NOMO-1 treated with DMSO at 0.1 percent for 48 hours (cell line): Measurements from ENCODE around the gene PSTPIP2.
A peak's percentile ranks its signal among the peaks of the same experiment; 100 is the strongest.
"Not testable (repeated sequence)": the region's sequence is repeated elsewhere in the genome, so short reads cannot be mapped to it uniquely, and the experiment has no call there.

ENCODE experiments used
- DNase-seq: peaks from one replicate; lab custom pipeline; 2025; ENCODE audit not compliant: unreplicated experiment; lab: John Stamatoyannopoulos, UW

The PSTPIP2 gene

DNA sequence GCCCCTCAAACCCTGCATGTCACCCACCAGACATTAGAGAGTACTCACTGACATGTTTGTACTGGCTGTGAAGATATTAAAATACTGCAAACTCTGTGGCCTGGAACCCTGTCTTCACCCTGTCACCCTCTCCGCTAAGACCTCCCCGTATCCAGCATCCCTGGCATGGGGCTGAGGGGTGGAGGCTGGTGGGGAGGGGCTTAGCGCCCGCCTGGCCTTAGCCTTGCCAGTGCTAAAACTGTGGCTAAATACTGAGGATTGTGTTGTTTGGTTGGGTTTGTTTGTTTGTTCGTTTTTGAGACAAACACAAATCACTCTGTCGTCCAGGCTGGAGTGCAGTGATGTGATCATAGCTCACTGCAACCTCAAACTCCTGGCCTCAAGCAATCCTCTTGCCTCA lies 1.8 kb downstream of the PSTPIP2 start:
- DNase-seq = no peak

DNA sequence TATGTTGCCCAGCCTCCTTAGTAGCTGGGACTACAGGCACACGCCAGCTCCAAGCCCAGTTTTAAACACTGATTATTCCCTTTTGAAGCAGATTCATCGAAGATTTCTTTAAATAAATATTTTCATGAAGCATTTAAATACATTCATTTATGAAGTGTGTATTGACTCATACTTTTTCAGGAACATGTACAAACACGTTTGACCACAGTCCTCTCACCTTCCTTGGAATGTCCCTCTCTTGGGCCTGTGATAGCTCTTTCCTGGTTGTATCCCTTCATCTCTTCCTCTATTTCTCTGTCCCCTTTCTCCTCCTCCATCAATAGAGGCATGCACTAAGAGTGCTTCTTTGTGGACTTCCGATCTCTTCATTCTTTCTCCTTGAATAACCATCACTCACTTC lies 2.5 kb downstream of the PSTPIP2 start:
- no peak for DNase-seq

DNA sequence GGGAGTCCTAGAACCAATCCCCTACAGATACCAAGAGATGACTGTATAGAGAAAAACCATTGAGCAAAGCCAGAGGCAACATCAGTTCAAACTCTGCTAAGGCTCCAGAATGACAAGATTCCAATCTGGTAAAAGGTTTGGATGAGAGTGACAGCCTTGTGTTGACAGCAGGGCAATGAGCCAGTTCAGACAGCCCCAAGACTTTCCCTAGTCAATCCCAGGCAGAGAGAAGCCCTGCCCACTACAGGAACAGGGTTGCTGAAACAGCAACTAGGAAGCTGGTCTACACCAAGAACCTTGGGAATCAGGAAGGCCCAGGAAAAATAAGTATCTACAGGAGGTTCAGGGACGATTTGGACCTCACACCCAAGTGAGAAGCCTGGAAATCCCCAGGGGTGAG lies 3.3 kb downstream of the PSTPIP2 start:
- no peak for DNase-seq

DNA sequence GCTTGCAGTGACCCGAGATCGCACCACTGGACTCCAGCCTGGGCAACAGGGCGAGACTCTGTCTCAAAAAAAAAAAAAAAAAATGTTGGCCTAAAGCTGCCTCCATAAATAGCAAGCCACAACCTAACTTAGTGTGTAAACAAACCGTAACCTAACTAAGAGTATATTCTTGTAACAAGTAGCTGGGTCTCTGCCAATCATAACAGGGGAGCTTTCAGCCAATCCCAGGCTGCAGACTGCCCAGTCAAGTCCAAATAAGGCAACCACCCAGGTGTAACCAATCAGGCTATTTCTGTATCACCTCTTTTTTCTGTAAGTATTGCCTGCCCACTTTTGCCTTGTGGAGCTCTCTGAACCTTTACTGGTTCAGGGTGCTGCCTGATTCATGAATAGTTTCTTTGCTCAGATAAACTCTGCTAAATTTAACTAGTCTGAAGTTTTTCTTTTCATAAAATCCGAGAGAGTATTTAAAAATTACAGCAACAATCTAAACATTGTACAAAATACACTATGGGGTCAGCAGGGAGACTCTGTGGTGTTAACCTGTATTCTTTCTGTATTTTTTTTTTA lies 4.5 kb downstream of the PSTPIP2 start:
- DNase-seq = no peak

DNA sequence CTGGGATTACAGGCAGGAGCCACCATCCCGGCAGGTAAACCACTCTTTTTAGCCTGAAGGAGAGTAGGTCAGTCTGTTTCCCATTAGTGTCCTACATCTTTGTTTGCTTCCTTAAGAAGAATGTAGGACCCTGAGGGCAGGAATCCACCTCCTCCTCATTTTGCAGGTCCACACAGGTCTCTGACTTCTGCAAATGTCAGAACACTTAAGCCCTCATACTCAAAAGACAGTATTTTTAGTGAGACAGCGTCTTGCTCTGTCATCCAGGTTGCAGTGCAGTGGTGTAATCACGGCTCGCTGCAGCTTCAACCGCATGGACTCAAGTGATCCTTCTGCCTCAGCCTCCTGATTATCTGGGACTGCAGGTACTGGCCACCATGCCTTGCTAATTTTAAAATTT lies 9.3 kb downstream of the PSTPIP2 start:
- DNase-seq = no peak

DNA sequence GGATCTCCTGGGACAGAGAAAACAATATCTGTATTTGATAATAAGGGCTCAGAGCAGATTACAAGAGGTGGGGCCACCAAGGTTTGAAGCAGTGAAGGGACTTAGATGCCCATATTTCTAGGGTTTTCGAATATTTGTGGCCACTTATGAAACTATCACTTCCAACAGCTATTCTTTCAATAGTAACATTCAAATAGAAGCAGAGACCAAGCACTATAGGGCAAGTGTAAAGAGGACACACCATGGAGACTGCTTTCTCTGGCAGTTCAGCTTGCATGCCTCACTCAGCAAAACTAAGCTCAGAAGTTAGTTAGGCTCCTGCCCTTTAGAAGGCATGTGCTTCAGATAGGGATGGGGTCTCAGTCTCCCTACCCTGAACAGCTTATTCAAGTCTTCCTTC lies 10.3 kb downstream of the PSTPIP2 start:
- no peak for DNase-seq

DNA sequence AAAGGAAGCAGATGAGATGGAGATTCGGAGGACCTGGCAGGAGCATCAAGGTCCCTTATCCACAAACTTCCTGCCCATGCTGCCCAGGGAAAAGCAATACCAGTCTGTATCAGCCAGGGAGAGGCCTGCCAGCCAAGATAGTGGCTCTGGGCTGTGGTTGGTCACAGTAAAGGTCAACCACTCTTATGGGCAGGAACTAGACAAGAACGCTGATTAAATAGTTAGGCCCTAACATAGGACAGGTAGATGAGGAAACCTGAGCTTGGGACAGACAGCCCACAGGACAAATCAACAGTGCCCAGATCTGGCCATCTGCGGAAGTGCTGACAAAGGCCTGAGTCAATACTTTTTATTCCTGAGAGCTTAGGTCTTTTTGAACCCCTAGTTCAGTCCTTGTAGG lies 10.7 kb downstream of the PSTPIP2 start:
- DNase-seq = no peak

DNA sequence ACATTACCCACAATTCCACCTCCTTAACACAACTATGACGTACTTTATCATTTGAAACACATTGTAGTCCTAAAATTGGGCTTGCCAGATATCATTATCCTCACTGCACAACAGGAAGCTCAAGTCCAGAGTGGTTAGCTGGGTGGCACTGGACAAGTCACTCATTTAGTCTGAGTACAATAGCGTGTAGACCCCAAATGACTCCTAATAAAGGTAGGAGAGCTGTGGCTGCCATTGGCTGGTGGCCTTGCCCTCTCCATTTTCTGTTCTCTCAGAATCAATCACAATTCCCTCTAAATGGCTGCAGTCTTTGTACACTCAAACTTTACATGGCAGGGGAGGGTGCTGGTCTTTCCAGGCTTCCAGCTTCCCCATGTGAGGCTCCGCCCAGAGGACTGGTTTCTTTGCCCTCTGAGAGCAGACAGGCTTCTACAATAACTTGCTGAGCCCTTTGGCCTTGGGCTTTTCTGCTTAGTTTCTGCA lies 11.7 kb downstream of the PSTPIP2 start:
- DNase-seq = no peak

DNA sequence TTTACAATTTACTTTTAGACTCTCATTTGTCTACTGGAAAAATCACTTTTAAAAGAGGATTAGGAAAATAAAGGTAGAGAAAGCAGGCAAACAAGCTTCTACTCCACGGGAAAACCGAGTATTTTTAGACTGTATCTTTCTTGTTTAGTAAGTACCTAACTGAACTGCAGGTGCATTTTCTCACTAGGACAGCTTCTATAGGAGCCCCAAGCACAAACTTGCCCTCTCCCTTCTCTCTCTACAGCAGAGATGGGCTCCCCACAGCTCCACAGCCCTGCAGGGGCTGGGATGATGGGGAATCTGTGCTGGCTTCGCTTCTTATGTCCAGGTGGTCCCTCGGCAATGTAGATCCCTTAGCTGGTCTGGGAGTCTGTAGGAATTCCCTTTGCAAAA lies 16.2 kb downstream of the PSTPIP2 start:
- no peak for DNase-seq

DNA sequence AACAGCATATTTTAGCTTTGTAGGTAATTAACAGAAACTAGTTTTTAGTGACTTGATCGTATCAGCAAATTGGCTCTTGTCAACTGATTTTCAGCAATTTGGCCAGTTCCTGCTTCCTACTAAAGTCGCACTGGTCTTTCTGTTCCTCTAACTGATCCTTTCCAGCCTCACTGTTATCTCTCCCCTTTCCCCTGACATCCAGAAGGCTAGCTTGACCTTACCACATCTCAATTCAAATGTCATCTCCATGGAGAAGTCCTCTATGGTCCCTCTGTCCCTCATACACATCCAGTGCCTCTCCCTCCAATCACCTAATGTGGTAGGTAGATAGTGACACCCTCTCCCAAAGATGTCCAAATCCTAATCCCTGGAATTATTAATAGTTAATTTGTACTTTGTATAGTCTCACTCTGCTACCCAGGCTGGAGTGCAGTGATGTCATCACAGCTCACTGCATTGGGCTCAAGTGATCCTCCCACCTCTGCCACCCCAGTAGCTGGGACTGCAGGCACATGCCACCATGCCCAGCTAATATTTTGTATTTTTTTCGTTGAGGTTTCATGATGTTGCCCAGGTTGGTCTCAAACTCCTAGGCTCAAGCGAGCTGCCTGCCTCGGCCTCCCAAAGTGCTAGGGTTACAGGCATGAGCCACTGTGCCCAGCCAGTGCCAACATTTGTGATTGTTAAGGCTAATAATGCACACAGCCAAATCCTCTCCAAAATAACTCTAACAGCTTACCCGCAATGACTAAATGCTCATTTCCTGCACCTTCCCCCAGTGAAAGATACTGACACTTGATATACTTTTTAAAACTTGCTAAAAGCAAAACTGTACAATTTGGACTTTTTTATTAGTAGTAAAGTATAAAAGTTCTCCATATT lies 16.9 kb downstream of the PSTPIP2 start:
- DNase-seq = peak; percentile 21

DNA sequence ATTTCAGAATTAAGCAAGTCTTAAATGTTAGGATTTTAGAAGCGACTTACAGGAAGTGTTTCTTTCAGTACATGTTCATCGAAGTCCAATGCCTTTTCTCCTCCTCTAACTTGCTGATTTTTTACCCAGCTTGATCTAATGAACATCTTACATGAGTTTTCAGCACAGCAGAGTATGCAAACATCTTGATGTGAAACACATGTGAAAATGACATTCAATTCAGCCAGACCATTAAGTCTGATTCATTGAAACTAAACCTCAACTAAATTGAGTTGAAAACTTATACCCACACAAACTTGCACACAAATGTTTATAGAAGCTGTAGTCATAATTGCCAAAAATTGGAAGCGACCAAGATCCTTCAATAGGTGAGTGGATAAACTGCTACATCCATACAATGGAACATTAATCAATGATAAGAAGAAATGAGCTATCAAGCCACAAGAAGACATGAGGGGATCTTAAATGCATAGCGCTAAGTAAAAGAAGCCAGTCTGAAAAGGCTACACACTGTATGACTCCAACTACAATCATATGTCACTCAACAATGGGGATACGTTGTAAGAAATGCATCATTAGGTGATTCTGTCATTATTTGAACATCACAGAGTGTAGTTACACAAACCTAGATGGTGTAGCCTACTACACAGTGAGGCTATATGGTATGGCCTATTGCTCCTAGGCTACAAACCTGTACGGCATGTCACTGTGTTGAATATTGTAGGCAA lies 18.5 kb downstream of the PSTPIP2 start:
- DNase-seq = no peak

DNA sequence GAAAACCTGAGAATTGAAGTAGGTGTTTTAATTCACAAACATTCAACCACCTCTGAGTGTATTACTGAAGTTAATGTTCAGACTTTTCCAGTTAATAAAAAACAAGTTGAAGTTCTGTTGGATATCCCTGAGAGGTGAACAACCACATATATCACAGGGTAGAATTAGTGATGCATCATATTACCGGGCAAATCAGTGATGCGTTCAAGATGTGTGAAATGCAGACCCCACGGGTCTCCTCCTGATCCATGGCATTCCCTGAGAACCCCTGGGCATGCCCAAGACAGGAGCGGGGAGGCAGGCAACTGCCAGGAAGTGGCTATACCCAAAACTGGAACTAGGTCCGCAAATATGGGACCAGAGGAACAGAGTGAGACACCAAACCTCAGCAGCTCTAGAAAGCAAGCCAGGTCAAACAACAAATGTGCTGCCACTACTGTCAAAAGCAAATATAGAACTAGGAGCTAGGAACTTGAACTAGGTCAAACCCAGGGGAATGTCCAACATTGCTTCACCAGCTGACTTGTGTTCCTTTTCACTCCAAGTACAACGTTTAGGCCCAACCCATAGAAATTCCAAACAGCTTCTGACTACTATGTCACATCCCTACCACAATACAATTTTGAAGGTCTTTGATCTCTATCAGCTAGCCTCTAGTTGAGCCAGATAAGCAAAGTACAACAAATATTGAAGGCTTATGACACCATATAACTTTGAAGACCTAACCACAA lies 20.2 kb downstream of the PSTPIP2 start:
- no peak for DNase-seq

DNA sequence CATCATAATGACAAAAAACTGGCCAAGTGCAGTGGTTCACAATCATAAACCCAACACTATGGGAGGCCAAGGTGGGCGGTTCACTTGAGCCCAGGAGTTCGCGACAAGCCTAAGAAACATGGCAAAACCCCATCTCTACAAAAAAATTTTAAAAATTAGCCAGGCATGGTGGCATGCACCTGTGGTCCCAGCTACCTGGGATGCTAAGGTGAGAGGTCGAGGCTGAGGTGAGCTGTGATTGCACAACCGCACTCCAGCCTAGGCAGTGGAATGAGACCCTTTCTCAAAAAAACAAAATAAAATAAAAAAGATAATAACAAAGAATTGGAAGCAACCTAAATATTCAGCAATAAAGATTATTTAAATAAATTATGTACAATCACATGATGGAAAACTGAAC lies 21.8 kb downstream of the PSTPIP2 start:
- DNase-seq = no peak

DNA sequence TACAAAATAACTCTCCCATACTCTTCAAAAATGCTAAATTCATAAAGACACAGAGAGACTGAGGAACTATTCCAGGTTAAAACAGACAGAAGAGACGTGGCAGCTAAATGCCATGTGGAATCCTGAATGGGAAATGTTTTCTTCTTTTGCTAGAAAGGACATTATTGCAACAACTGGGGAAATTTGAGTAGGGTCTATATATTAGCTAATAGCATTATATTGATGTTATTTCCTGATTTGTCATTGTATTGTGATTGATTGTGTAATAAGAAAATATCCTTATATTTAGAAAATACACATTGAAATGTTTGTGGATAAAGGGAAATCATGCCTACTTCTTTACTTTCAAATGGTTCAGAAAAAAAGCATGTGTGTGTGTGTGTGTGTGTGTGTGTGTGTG lies 23.4 kb downstream of the PSTPIP2 start:
- no peak for DNase-seq

DNA sequence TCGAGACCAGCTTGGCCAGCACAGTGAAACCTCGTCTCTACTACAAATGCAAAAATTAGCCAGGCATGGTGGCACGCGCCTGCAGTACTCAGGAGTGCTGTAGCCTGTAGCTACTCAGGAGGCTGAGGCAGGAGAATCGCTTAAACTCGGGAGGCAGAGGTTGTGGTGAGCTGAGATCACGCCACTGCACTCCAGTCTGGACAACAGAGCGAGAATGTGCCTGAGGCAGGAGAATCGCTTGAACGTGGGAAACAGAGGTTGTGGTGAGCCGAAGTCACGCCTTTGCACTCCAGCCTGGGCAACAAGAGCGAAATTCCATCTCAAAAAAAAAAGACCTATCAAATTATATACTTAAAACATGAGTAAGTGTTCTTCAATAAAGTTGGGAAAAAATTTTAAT lies 24.7 kb downstream of the PSTPIP2 start:
- DNase-seq = not testable (repeated sequence)

DNA sequence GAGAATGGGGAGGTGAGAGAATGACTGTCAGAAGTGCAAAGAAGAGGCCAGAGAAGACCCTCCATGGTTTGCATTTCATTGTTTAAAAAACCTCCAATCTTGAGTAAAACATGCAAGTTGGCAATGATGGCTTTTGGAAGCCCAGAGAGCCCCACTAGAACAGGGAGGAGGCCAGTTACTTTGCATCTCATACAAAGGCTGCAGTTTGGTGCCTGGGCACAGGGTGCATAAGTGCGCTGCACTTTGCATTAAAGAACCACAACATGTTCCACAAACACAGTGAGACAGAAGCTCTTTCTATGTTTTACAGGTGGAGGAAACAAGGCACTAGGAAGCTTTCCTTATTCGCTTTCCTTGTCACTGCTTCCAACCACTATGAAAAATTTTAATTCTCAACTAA lies 25.4 kb downstream of the PSTPIP2 start:
- DNase-seq = no peak

DNA sequence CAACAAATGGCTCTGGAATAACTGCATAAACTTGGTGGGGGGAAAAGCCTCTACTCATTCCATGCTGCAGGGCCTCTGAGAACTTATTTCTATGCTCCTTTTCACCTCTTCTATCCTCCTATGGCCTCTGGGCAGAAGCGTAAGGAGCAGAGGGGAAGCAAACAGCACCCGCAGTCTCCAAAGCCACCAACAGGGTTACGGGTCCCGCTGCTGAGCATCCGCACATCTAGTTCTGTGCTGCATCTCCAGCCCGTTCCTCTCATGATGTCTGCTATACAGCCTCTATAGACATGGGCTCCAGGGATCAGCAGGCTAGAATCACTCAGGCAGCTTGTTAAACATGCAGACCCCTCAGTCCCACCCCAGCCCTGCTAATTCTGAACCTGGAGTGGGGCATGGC lies 25.9 kb downstream of the PSTPIP2 start:
- no peak for DNase-seq

DNA sequence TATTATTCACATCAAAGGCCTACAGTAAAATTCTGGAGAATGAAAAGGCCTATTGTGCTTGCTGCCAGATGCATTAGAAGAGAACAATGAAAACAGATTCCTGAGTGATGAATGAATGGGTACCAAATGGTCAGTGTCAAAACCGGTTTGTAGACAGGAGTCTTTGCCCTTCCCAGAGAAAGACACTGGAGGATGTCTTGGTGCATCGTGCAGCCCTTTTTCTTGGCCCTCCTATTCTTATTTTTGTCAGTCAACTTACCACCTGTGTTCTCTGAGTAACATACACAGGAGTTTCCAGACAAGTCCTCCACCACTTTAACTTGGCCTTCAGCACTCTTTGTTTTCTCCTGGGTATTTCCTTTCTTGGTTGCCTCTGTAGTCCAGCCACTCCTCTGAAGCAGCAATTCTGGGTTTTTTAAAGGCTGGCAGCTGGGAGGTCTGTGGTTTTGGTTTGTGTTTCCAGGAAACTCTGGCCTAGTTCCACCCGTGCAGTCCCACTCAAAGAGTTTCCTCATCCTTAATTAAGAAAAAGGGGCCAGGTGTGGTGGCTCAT lies 29.4 kb downstream of the PSTPIP2 start:
- no peak for DNase-seq

DNA sequence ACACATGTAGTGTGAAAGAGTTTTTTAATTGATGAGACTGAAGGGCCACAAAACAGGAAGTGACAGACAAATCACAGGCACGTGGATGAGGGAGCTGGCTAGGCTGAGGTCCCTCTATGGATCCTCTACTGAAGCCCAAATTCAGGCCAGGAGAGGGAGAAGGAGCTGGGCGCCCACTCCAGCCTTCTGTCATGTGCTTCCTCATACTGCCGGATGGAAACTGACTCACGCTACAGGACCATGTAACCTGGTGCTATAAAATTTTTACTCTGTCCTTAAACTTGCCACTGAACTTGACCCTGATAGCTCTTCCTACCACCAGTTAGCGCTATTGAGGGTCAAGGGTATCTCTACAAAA lies 31.3 kb downstream of the PSTPIP2 start:
- DNase-seq = peak; percentile 46

DNA sequence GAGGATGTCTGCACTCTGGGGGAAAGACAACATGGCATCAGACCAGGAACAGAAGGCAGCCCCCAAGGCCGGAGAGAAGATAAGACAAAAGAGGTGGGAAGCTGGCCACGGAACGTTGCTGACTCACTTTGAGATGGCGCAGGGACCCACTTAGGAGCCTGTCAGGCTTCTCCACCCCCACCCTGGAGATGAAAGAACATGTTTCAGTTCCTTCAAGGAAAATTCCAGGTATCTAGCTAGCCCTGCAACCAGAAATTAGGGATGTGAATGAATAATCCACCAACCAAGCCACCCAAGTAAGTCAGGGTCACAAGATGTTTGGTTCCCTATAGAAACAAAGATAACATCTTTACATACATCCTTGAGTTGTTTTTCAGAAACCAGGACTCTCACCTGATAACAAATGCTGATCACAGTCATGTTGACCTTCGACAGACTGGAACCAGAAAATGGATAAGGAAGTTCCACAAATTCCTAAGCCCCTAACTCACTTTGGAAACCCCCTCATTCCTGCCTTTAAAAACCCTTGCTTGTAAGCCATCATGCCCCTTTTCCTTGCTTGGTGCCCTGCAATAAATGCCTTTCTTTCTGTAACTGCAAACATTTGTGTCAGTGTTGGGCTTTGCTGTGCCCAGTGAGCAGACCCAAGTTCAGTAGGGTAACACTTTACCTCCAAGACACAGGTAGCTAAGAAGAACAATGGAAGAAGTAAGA lies 31.9 kb downstream of the PSTPIP2 start:
- no peak for DNase-seq
